Measurements from ENCODE around the gene IFT20.
"Not testable (repeated sequence)": the region's sequence is repeated elsewhere in the genome, so short reads cannot be mapped to it uniquely, and the experiment has no call there.

Gene IFT20

GRCh38 chr17:28306954-28307401 lies 28.3 kb downstream of the IFT20 start:
- DNase-seq (ENCODE audit: low read depth): no peak

GRCh38 chr17:28298449-28298848 lies 36.8 kb downstream of the IFT20 start:
- DNase-seq (ENCODE audit: low read depth): no peak

- DNase-seq (ENCODE audit: low read depth): no peak
These were observed 39.3 kb downstream of the IFT20 start for GRCh38 chr17:28295677-28296578.

- DNase-seq (ENCODE audit: low read depth): no peak
These were observed 41.3 kb downstream of the IFT20 start for GRCh38 chr17:28293994-28294393.

- not testable (repeated sequence) for DNase-seq (ENCODE audit: low read depth)
These were observed 42.4 kb downstream of the IFT20 start for GRCh38 chr17:28292878-28293277.

- no peak for DNase-seq (ENCODE audit: low read depth)
These were observed 43.4 kb downstream of the IFT20 start for GRCh38 chr17:28291780-28292330.

- no peak for DNase-seq (ENCODE audit: low read depth)
These were observed 44.6 kb downstream of the IFT20 start for GRCh38 chr17:28290703-28291102.

- DNase-seq (ENCODE audit: low read depth): no peak
These were observed 49.3 kb downstream of the IFT20 start for GRCh38 chr17:28285965-28286364.

- no peak for DNase-seq (ENCODE audit: low read depth)
These were observed 52.7 kb downstream of the IFT20 start for GRCh38 chr17:28282596-28282995.

GRCh38 chr17:28280826-28281225 lies 54.4 kb downstream of the IFT20 start:
- no peak for DNase-seq (ENCODE audit: low read depth)

- DNase-seq (ENCODE audit: low read depth): no peak
These were observed 55.9 kb downstream of the IFT20 start for GRCh38 chr17:28279411-28279810.

Measured in activated gamma-delta T cell treated with anti-CD3 and anti-CD28 coated beads, Interleukin-2, amount 50 U/mL, for 16 hours (primary cell).